Stimulated activated CD4-positive, alpha-beta T cell treated with anti-CD3 and anti-CD28 coated beads, Interleukin-15, amount 100 ng/mL, for 24 hours (primary cell): ENCODE measurements around the gene CCDC57.
"Not testable (repeated sequence)": the region's sequence is repeated elsewhere in the genome, so short reads cannot be mapped to it uniquely, and the experiment has no call there.

Source experiments
- DNase-seq: peaks from one replicate; pipeline ENCODE4 v3.0.0-alpha.2; 2020

The CCDC57 gene

GRCh38 chr17:82212331-82213250 is at the start of gene CCDC57:
Gene CCDC57 (minus strand): TSS chr17:82212842. CDS start chr17:82201944, 10,898 bp downstream.
- DNase-seq, result peak; percentile 86

GRCh38 chr17:82262344-82262743 is 49.7 kb upstream of the CCDC57 start:
- DNase-seq, result no peak

- not testable (repeated sequence) for DNase-seq
Measured at GRCh38 chr17:82259972-82260961, 47.6 kb upstream of the CCDC57 start.

- DNase-seq, result no peak
Measured at GRCh38 chr17:82258555-82258954, 45.9 kb upstream of the CCDC57 start.

GRCh38 chr17:82257473-82257872 is 44.8 kb upstream of the CCDC57 start:
- DNase-seq, result peak; percentile 65

- no peak for DNase-seq
Measured at GRCh38 chr17:82256242-82256885, 43.7 kb upstream of the CCDC57 start.

GRCh38 chr17:82255402-82255972 is 42.8 kb upstream of the CCDC57 start:
- no peak for DNase-seq

GRCh38 chr17:82254746-82255145 is 42.1 kb upstream of the CCDC57 start:
- not testable (repeated sequence) for DNase-seq

- DNase-seq, result not testable (repeated sequence)
Measured at GRCh38 chr17:82254096-82254495, 41.5 kb upstream of the CCDC57 start.

GRCh38 chr17:82253179-82253544 is 40.5 kb upstream of the CCDC57 start:
- no peak for DNase-seq

- DNase-seq, result no peak
Measured at GRCh38 chr17:82252511-82253178, 40.0 kb upstream of the CCDC57 start.

- DNase-seq, result no peak
Measured at GRCh38 chr17:82250868-82251500, 38.3 kb upstream of the CCDC57 start.

GRCh38 chr17:82249896-82250581 is 37.4 kb upstream of the CCDC57 start:
- DNase-seq, result no peak

- DNase-seq, result no peak
Measured at GRCh38 chr17:82248815-82249674, 36.4 kb upstream of the CCDC57 start.

- DNase-seq, result no peak
Measured at GRCh38 chr17:82247856-82248671, 35.4 kb upstream of the CCDC57 start.

GRCh38 chr17:82247182-82247823 is 34.7 kb upstream of the CCDC57 start:
- no peak for DNase-seq

GRCh38 chr17:82246365-82247181 is 33.9 kb upstream of the CCDC57 start:
- DNase-seq, result no peak

GRCh38 chr17:82246040-82246364 is 33.4 kb upstream of the CCDC57 start:
- no peak for DNase-seq
